ENCODE measurements around the gene SLC35E1. TPM values are rescaled to one million over a fixed set of nuclear protein-coding genes. Genes with fewer than 3 reads are reported as not detected.

Gene SLC35E1
- total RNA-seq, 2 donors from 2014 or later: 42.0 to 69.1 TPM

DNA sequence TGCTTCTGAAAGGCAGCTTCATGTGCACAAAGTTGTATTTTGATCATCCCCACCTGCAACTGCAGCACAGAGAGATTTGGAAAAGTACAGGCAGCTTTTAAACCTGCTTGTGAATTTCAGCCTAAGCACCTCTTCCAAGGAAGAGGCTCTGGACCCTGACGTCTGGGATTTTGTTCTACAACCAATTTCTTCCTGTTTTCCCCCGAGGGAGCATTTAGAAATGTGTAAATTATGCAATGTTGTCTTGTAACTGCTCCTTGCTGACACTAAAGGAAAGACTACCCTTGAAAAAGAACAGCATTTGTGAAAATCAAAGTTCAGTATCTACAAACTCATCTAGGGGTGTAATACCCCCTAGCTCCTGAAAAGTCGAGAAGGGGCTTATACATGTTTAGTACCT, 40.4 kb upstream of the SLC35E1 start:
- peak overlapping the region; percentile 48 to 53 for H3K27ac ChIP-seq
- intact Hi-C loops (cut with DNase I): no loop called here

DNA sequence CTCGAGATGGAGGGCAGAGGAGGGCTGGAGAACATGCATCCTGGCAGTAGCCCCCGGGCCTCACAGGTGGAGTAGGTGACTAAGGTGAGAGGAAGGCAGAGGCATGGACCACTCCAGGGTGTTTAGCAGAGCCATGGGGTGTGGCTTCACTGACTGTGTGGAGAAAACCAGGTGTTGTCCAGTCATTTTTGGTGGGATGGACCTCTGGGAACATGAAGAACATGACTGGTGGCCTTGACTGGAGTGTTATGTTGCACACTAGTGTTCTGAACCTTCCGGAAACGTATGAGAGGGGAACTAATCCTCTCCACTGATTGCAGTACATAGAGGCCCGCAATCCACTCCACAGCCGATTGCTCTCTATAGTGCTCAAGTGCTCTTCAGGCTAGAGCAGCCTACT, 38.9 kb upstream of the SLC35E1 start:
- Histone ChIP-seq H3K27ac (peak overlapping the region in 1 of 2 donors; percentile 53), H3K36me3 (no peaks in the 10 kb centered on the region), H3K4me3 (no peak overlapping the region), H3K4me1 (replicated peaks) (peaks cover 22% of the 10 kb centered on the region), H3K27me3 (replicated peaks; ENCODE audit: insufficient read depth) (no peaks in the 10 kb centered on the region), H3K9me3 (no peaks in the 10 kb centered on the region)
- DNase-seq (ENCODE audit: low spot score): no peak
- over 99% methylated on average over 6 of the region's 6 CpGs for WGBS
- no peak for TF ChIP-seq POLR2A (IDR thresholded peaks at IDR 0.05)
- TF ChIP-seq, protein P1, sequence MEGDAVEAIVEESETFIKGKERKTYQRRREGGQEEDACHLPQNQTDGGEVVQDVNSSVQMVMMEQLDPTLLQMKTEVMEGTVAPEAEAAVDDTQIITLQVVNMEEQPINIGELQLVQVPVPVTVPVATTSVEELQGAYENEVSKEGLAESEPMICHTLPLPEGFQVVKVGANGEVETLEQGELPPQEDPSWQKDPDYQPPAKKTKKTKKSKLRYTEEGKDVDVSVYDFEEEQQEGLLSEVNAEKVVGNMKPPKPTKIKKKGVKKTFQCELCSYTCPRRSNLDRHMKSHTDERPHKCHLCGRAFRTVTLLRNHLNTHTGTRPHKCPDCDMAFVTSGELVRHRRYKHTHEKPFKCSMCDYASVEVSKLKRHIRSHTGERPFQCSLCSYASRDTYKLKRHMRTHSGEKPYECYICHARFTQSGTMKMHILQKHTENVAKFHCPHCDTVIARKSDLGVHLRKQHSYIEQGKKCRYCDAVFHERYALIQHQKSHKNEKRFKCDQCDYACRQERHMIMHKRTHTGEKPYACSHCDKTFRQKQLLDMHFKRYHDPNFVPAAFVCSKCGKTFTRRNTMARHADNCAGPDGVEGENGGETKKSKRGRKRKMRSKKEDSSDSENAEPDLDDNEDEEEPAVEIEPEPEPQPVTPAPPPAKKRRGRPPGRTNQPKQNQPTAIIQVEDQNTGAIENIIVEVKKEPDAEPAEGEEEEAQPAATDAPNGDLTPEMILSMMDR (IDR thresholded peaks at IDR 0.05): no peak
- no peak for TF ChIP-seq POLR2AphosphoS5 (IDR thresholded peaks at IDR 0.05)
- intact Hi-C loops (cut with DNase I): no loop called here

More for the DNA sequence above, 40.4 kb upstream of the SLC35E1 start:
- Histone ChIP-seq H3K4me1 (replicated peaks) (peaks cover 20% of the 10 kb centered on the region), H3K36me3 (no peaks in the 10 kb centered on the region), H3K4me3 (no peak overlapping the region), H3K9me3 (no peaks in the 10 kb centered on the region), H3K27me3 (replicated peaks; ENCODE audit: insufficient read depth) (no peaks in the 10 kb centered on the region)
- WGBS: 46% methylated on average over 3 of the region's 3 CpGs
- DNase-seq (ENCODE audit: low spot score): no peak
- TF ChIP-seq POLR2AphosphoS5 (IDR thresholded peaks at IDR 0.05): no peak
- TF ChIP-seq, protein P1 (IDR thresholded peaks at IDR 0.05): no peak
- no peak for TF ChIP-seq POLR2A (IDR thresholded peaks at IDR 0.05)

GRCh38 chr19:16609511-16610200, 37.4 kb upstream of the SLC35E1 start:
- TF ChIP-seq, protein P1 (IDR thresholded peaks at IDR 0.05): no peak
- TF ChIP-seq POLR2AphosphoS5 (IDR thresholded peaks at IDR 0.05): no peak
- Histone ChIP-seq H3K36me3 (no peaks in the 10 kb centered on the region), H3K27me3 (replicated peaks; ENCODE audit: insufficient read depth) (no peaks in the 10 kb centered on the region), H3K4me1 (replicated peaks) (peaks cover 31% of the 10 kb centered on the region), H3K9me3 (no peaks in the 10 kb centered on the region), H3K4me3 (no peak overlapping the region), H3K27ac (peak overlapping the region in 1 of 2 donors; percentile 53)
- intact Hi-C loops (cut with DNase I): no loop called here
- no peak for DNase-seq (ENCODE audit: low spot score)
- WGBS: 80% methylated on average over 5 of the region's 5 CpGs

GRCh38 chr19:16608290-16608739, 36.1 kb upstream of the SLC35E1 start:
- Histone ChIP-seq H3K27ac (peak overlapping the region; percentile 67 to 83), H3K9me3 (no peaks in the 10 kb centered on the region), H3K27me3 (replicated peaks; ENCODE audit: insufficient read depth) (no peaks in the 10 kb centered on the region), H3K4me3 (no peak overlapping the region), H3K36me3 (no peaks in the 10 kb centered on the region), H3K4me1 (replicated peaks) (peaks cover 28% of the 10 kb centered on the region)
- intact Hi-C loops (cut with DNase I): no loop called here
- WGBS: 13% methylated on average over 1 of the region's 1 CpG
- TF ChIP-seq, protein P1 (IDR thresholded peaks at IDR 0.05): no peak
- peak; percentile 98 for TF ChIP-seq POLR2AphosphoS5 (IDR thresholded peaks at IDR 0.05)
- no peak for TF ChIP-seq POLR2A (IDR thresholded peaks at IDR 0.05)
- peak; percentile 83 for DNase-seq (ENCODE audit: low spot score)

- Histone ChIP-seq H3K27me3 (replicated peaks; ENCODE audit: insufficient read depth) (no peaks in the 10 kb centered on the region), H3K36me3 (no peaks in the 10 kb centered on the region), H3K4me1 (replicated peaks) (peaks cover 26% of the 10 kb centered on the region), H3K27ac (peak overlapping the region; percentile 67 to 83), H3K4me3 (no peak overlapping the region), H3K9me3 (no peaks in the 10 kb centered on the region)
- 58% methylated on average over 12 of the region's 12 CpGs for WGBS
- no peak for DNase-seq (ENCODE audit: low spot score)
- TF ChIP-seq POLR2A (IDR thresholded peaks at IDR 0.05) (no peak), POLR2AphosphoS5 (IDR thresholded peaks at IDR 0.05) (no peak)
- TF ChIP-seq, protein P1 (IDR thresholded peaks at IDR 0.05): no peak
- intact Hi-C loops (cut with DNase I): no loop called here
Observed at GRCh38 chr19:16607819-16608218, 35.6 kb upstream of the SLC35E1 start.
